NK-92 treated with Interleukin-12 subunit alpha and Interleukin-12 subunit beta, amount 100 ng/mL, for 24 hours (cell line): ENCODE results near the gene HNRNPU.

ENCODE experiments used
- DNase-seq: peaks from one replicate; lab custom pipeline; 2025; lab: John Stamatoyannopoulos, UW

The HNRNPU gene

GRCh38 chr1:244802041-244802440 lies 62.3 kb downstream of the HNRNPU start:
- no peak for DNase-seq

- no peak for DNase-seq
These were observed 63.1 kb downstream of the HNRNPU start for GRCh38 chr1:244801246-244801645.

- no peak for DNase-seq
These were observed 63.5 kb downstream of the HNRNPU start for GRCh38 chr1:244800821-244801220.
